ENCODE measurements around the gene CCNF.

DNA sequence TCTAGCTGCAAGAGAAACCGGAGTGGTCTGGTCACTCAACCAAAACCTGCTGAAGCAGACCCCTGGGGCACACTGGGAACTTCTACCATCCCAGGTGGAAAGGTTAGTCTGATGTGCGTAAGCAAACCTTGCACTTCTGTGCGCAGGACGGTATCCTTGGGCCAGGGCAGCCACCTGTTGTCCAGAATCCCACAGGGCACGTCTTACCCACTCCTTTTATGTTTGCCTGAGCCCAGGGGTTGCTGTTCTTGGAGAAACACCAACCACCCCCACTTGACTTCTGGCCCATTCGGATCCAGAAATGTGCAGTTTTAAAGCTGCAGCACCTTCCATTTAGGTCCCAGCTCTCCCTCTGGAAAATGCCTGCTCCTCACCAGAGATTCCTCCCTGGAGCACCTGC, 64.4 kb downstream of the CCNF start:
- no peak for TF ChIP-seq POLR2A (IDR thresholded peaks at IDR 0.05)
- TF ChIP-seq, protein P1, sequence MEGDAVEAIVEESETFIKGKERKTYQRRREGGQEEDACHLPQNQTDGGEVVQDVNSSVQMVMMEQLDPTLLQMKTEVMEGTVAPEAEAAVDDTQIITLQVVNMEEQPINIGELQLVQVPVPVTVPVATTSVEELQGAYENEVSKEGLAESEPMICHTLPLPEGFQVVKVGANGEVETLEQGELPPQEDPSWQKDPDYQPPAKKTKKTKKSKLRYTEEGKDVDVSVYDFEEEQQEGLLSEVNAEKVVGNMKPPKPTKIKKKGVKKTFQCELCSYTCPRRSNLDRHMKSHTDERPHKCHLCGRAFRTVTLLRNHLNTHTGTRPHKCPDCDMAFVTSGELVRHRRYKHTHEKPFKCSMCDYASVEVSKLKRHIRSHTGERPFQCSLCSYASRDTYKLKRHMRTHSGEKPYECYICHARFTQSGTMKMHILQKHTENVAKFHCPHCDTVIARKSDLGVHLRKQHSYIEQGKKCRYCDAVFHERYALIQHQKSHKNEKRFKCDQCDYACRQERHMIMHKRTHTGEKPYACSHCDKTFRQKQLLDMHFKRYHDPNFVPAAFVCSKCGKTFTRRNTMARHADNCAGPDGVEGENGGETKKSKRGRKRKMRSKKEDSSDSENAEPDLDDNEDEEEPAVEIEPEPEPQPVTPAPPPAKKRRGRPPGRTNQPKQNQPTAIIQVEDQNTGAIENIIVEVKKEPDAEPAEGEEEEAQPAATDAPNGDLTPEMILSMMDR (IDR thresholded peaks at IDR 0.05), result no peak

Data from body of pancreas (tissue), 4 donors.